GM12892 (cell line): ENCODE measurements around the gene TUSC2. TPM values are rescaled to one million over a fixed set of nuclear protein-coding genes. Genes with fewer than 3 reads are reported as not detected.

Source experiments
- DNase-seq: peaks from one replicate; pipeline ENCODE4 v3.0.0; 2011; ENCODE audit not compliant: insufficient read length
- FAIRE-seq: peaks from 2 replicates; lab custom pipeline; 2011; peaks lifted over from hg19 to GRCh38; lab: Jason Lieb, UNC
- POLR2A ChIP-seq: IDR thresholded peaks from 2 replicates; pipeline ENCODE4 v1.6.1; 2011; ENCODE audit warnings: low read depth, low read length, control low read depth
- POLR2AphosphoS5 ChIP-seq: IDR thresholded peaks from 2 replicates; pipeline ENCODE4 v1.6.1; 2011; ENCODE audit warnings: low read depth, low read length, control low read depth
- TAF1 ChIP-seq: IDR thresholded peaks from 2 replicates; pipeline ENCODE4 v1.6.1; 2011; ENCODE audit warnings: low read depth, mild to moderate bottlenecking, control low read depth, low read length, borderline replicate concordance
- polyA plus RNA-seq: library from polyadenylated mRNA; unstranded; fragments of >200 nt; gene quantifications from one replicate; pipeline ENCODE4 v1.2.1, GENCODE V29; 2012; ENCODE audit warnings: missing spikeins, inconsistent platforms; ENCODE audit not compliant: missing spikeins

Gene TUSC2
- polyA plus RNA-seq = 17.0 TPM

GRCh38 chr3:50327943-50328691, at the start of gene TUSC2:
Gene TUSC2 (minus strand): TSS chr3:50328223. CDS start chr3:50328099, 124 bp downstream.
- DNase-seq (peak; percentile 98), FAIRE-seq (peak; percentile 99)
- peak; percentile 68 for TF ChIP-seq POLR2AphosphoS5
- peak; percentile 74; the same call in 1 of the 2 replicates for TF ChIP-seq TAF1
- TF ChIP-seq POLR2A = peak; percentile 80

GRCh38 chr3:50375258-50375931, 47.4 kb upstream of the TUSC2 start:
- TF ChIP-seq POLR2AphosphoS5 = no peak
- no peak for TF ChIP-seq POLR2A
- no peak for TF ChIP-seq TAF1
- FAIRE-seq (no peak), DNase-seq (no peak)

- TF ChIP-seq POLR2A (no peak), POLR2AphosphoS5 (no peak), TAF1 (no peak)
- FAIRE-seq (no peak), DNase-seq (no peak)
These were observed 46.6 kb upstream of the TUSC2 start for GRCh38 chr3:50374363-50375257.

- no peak for TF ChIP-seq POLR2AphosphoS5
- no peak for TF ChIP-seq TAF1
- FAIRE-seq = no peak
- DNase-seq = no peak
These were observed 45.4 kb upstream of the TUSC2 start for GRCh38 chr3:50373146-50374051.

GRCh38 chr3:50372349-50372748, 44.3 kb upstream of the TUSC2 start:
- no peak for TF ChIP-seq POLR2A
- TF ChIP-seq TAF1 = no peak
- TF ChIP-seq POLR2AphosphoS5 = no peak
- DNase-seq (no peak), FAIRE-seq (no peak)

GRCh38 chr3:50371133-50371685, 43.2 kb upstream of the TUSC2 start:
- DNase-seq (no peak), FAIRE-seq (no peak)
- TF ChIP-seq POLR2AphosphoS5 (no peak), POLR2A (no peak), TAF1 (no peak)

GRCh38 chr3:50370594-50370993, 42.6 kb upstream of the TUSC2 start:
- DNase-seq = no peak
- no peak for FAIRE-seq
- TF ChIP-seq TAF1 (no peak), POLR2AphosphoS5 (no peak), POLR2A (no peak)

- DNase-seq = no peak
- no peak for FAIRE-seq
- TF ChIP-seq POLR2A (no peak), TAF1 (no peak), POLR2AphosphoS5 (no peak)
These were observed 41.1 kb upstream of the TUSC2 start for GRCh38 chr3:50369012-50369670.

GRCh38 chr3:50365842-50366220, 37.8 kb upstream of the TUSC2 start:
- FAIRE-seq = no peak
- TF ChIP-seq TAF1 (no peak), POLR2AphosphoS5 (no peak)

More at GRCh38 chr3:50365842-50366220, 37.8 kb upstream of the TUSC2 start:
- no peak for DNase-seq
